HFFc6 (cell line): ENCODE data around the gene TTLL7. TPM values are rescaled to one million over a fixed set of nuclear protein-coding genes. Genes with fewer than 3 reads are reported as not detected.

Experiments used
- DNase-seq: peaks from one replicate; pipeline ENCODE4 v3.0.0-alpha.2; 2018
- H3K27ac Mint-ChIP-seq: 2 replicates; pipeline ENCODE4 v1.8.0; 2020; ENCODE audit warnings: mild to moderate bottlenecking, mixed read lengths
- H3K27me3 Mint-ChIP-seq: 2 replicates; pipeline ENCODE4 v1.8.0; 2021; ENCODE audit warnings: mild to moderate bottlenecking, moderate library complexity, mixed read lengths; ENCODE audit not compliant: insufficient read depth
- H3K36me3 Mint-ChIP-seq: 2 replicates; pipeline ENCODE4 v1.8.0; 2021; ENCODE audit warnings: low read depth, mixed read lengths
- H3K4me1 Mint-ChIP-seq: 2 replicates; pipeline ENCODE4 v1.8.0; 2020; ENCODE audit warnings: low read depth, mixed read lengths
- H3K4me3 Mint-ChIP-seq: 2 replicates; pipeline ENCODE4 v1.8.0; 2020; ENCODE audit warnings: mild to moderate bottlenecking, moderate library complexity, mixed read lengths
- H3K9me3 Mint-ChIP-seq: 2 replicates; pipeline ENCODE4 v1.8.0; 2020; ENCODE audit warnings: mild to moderate bottlenecking, mixed read lengths
- CTCF ChIP-seq: fragments of 200-600 bp; sonication (generic); IDR thresholded peaks from 2 replicates; pipeline ENCODE4 v1.5.0; 2021; ENCODE audit warnings: antibody characterized with exemption, mild to moderate bottlenecking
- total RNA-seq, 6 experiments: library from RNA; stranded (reverse); fragmentation: NEBNext Ultra II Directional; extraction: Animal tissue kit (Norgen Biotek cat#: 25700); gene quantifications; 2 replicates in 1 of 6; 3 replicates in 5 of 6; pipeline ENCODE4 v1.2.3, GENCODE V29; 2021

Gene TTLL7
- total RNA-seq, 6 experiments from 2014 or later = 5.1 to 8.4 (median 7.5) TPM

GRCh38 chr1:84027368-84027767, 28.4 kb upstream of the TTLL7 start:
- Mint-ChIP-seq H3K27ac (no peak overlapping the region), H3K4me1 (no peaks in the 10 kb centered on the region), H3K4me3 (no peak overlapping the region), H3K36me3 (no peaks in the 10 kb centered on the region), H3K9me3 (no peaks in the 10 kb centered on the region), H3K27me3 (peaks cover 2% of the 10 kb centered on the region; the same call in 1 of the 2 replicates)
- no peak for DNase-seq
- TF ChIP-seq CTCF = no peak

- H3K9me3 Mint-ChIP-seq = no peaks in the 10 kb centered on the region
- no peaks in the 10 kb centered on the region; the same call in 1 of the 2 replicates for H3K27me3 Mint-ChIP-seq
- no peak for TF ChIP-seq CTCF
- no peak overlapping the region for H3K27ac Mint-ChIP-seq
- no peak overlapping the region for H3K4me3 Mint-ChIP-seq
- no peak for DNase-seq
- no peaks in the 10 kb centered on the region for H3K4me1 Mint-ChIP-seq
- H3K36me3 Mint-ChIP-seq = no peaks in the 10 kb centered on the region
Measured at GRCh38 chr1:84025966-84026365, 27.0 kb upstream of the TTLL7 start.

GRCh38 chr1:84021822-84022221, 22.9 kb upstream of the TTLL7 start:
- Mint-ChIP-seq H3K27ac (no peak overlapping the region), H3K4me3 (no peak overlapping the region), H3K27me3 (no peaks in the 10 kb centered on the region; the same call in 1 of the 2 replicates), H3K36me3 (no peaks in the 10 kb centered on the region), H3K4me1 (no peaks in the 10 kb centered on the region), H3K9me3 (no peaks in the 10 kb centered on the region)
- no peak for DNase-seq
- TF ChIP-seq CTCF = no peak

DNA sequence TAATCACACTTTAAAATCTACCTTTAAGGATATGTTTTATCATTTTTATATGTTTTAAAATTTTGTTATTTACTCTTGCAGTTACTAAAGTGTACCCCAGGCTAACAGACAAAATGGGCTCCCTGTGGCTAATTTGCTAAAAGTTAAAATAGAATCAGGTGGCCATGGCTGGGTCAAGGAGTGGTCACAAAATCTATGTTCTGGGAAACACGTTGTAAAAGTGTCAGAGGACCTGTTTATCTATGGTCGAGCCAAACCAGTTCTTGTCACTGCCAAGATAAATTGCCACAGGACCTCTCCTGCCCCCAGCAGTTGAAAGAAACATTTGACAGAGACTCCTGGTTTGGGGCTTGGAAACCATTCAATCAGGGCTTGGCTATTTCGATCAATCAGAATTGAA, 21.2 kb upstream of the TTLL7 start:
- no peaks in the 10 kb centered on the region for H3K4me1 Mint-ChIP-seq
- H3K36me3 Mint-ChIP-seq = no peaks in the 10 kb centered on the region
- peaks cover 2% of the 10 kb centered on the region for H3K27me3 Mint-ChIP-seq
- no peak overlapping the region for H3K27ac Mint-ChIP-seq
- no peaks in the 10 kb centered on the region for H3K9me3 Mint-ChIP-seq
- TF ChIP-seq CTCF = no peak
- DNase-seq = no peak
- H3K4me3 Mint-ChIP-seq = no peak overlapping the region

DNA sequence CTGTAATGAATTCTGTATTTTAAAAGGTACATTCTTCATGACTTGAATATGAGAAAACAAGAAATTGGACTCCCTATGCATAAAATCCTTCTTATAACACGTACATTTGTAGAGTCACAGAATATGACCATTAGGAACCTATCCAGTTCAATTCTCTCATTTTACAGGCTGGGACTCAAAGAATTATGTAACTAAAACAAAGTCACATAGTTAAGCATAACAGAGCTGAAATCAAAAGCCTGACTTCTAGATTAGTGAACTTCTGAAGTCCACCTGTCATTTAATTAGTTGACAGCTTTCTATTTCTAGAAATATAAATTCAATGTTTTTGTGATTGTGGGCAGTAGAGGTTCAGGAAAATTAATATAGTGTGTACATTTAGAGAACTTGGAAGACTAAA, 20.3 kb upstream of the TTLL7 start:
- no peak for TF ChIP-seq CTCF
- no peak for DNase-seq
- Mint-ChIP-seq H3K4me3 (no peak overlapping the region), H3K27ac (no peak overlapping the region), H3K9me3 (no peaks in the 10 kb centered on the region), H3K36me3 (no peaks in the 10 kb centered on the region), H3K4me1 (no peaks in the 10 kb centered on the region), H3K27me3 (peaks cover 2% of the 10 kb centered on the region)

GRCh38 chr1:84013708-84014107, 14.8 kb upstream of the TTLL7 start:
- Mint-ChIP-seq H3K27me3 (peaks cover 12% of the 10 kb centered on the region), H3K4me1 (no peaks in the 10 kb centered on the region), H3K9me3 (no peaks in the 10 kb centered on the region), H3K4me3 (no peak overlapping the region), H3K36me3 (no peaks in the 10 kb centered on the region), H3K27ac (no peak overlapping the region)
- no peak for DNase-seq
- no peak for TF ChIP-seq CTCF
